Loucy (cell line): ENCODE results near the gene SNU13.

ENCODE experiments used
- CTCF ChIP-seq: fragments of 200-600 bp; sonication (generic); conservative IDR thresholded peaks from 2 replicates; pipeline ENCODE4 v1.5.1; 2014; ENCODE audit warnings: mild to moderate bottlenecking, antibody characterized with exemption, low read length
- EZH2phosphoT487 ChIP-seq: fragments of 200-600 bp; IDR thresholded peaks from 2 replicates; pipeline ENCODE4 v1.6.1; 2018; ENCODE audit warnings: antibody characterized with exemption, mild to moderate bottlenecking, moderate library complexity, borderline replicate concordance

GRCh38 chr22:41659941-41660340 lies 28.7 kb downstream of the SNU13 start:
- TF ChIP-seq CTCF (no peak), EZH2phosphoT487 (no peak)
